Mammary epithelial cell (primary cell): ENCODE results near the gene GPR137B.

ENCODE experiments used
- EZH2 ChIP-seq: IDR thresholded peaks from 2 replicates; pipeline ENCODE4 v1.6.1; 2012; ENCODE audit warnings: low read length, inconsistent platforms, borderline replicate concordance
- TF ChIP-seq, protein P1 (sequence below), 2 donors: IDR thresholded peaks in 1 of 2; conservative IDR thresholded peaks in 1 of 2; 2 replicates each; pipeline ENCODE4 v1.5.1; 2011 to 2012; ENCODE audit warnings: inconsistent platforms in 2 of 2, low read length in 2 of 2, mild to moderate bottlenecking in 2 of 2, control low read depth in 1 of 2, low read depth in 1 of 2; ENCODE audit not compliant: insufficient read depth in 1 of 2; ENCODE audit errors: extremely low read depth in 1 of 2

DNA sequence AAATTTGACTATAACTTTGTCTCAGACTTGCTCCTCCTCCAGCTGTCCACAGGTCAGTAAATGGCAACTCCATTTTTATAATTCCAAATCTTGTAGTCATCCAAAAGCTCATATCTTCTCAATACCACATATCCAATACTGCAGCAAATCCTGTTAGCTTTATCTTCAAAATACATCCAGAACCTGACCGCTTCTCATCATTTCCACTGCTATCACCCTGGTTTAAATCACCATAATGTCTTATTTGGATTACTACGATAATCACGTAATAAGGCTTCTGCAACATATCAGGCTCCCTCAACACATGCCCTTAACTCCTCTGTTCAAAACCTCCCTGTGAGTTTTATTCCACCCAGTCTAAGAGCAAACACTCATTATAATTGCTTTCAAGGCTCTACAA, 104.9 kb downstream of the GPR137B start:
- TF ChIP-seq, protein P1, sequence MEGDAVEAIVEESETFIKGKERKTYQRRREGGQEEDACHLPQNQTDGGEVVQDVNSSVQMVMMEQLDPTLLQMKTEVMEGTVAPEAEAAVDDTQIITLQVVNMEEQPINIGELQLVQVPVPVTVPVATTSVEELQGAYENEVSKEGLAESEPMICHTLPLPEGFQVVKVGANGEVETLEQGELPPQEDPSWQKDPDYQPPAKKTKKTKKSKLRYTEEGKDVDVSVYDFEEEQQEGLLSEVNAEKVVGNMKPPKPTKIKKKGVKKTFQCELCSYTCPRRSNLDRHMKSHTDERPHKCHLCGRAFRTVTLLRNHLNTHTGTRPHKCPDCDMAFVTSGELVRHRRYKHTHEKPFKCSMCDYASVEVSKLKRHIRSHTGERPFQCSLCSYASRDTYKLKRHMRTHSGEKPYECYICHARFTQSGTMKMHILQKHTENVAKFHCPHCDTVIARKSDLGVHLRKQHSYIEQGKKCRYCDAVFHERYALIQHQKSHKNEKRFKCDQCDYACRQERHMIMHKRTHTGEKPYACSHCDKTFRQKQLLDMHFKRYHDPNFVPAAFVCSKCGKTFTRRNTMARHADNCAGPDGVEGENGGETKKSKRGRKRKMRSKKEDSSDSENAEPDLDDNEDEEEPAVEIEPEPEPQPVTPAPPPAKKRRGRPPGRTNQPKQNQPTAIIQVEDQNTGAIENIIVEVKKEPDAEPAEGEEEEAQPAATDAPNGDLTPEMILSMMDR (conservative IDR thresholded peaks at IDR 0.05 in 1 of 2, IDR thresholded peaks at IDR 0.05 in 1 of 2; ENCODE audit: extremely low read depth in 1 of 2, insufficient read depth in 1 of 2, low read depth in 1 of 2, low read length in 2 of 2) = no peak
- no peak for TF ChIP-seq EZH2
